HAP-1 (cell line): ENCODE data around the gene TBC1D28.
"Not testable (repeated sequence)": the region's sequence is repeated elsewhere in the genome, so short reads cannot be mapped to it uniquely, and the experiment has no call there.

Experiments
- DNase-seq, 2 experiments: peaks; one replicate each; pipeline ENCODE4 v3.0.0-alpha.2; 2016 to 2020; ENCODE audit warnings: low spot score in 2 of 2
- H3K27me3 ChIP-seq: fragments of 250-450 bp; sonication (Bioruptor Pico); 2 replicates; pipeline ENCODE4 v1.5.1; 2020; ENCODE audit warnings: low read depth, mild to moderate bottlenecking, moderate library complexity
- H3K36me3 ChIP-seq: fragments of 250-450 bp; sonication (Bioruptor Pico); replicated peaks from 2 replicates; pipeline ENCODE4 v1.5.1; 2020; ENCODE audit warnings: mild to moderate bottlenecking
- H3K4me1 ChIP-seq: fragments of 250-450 bp; sonication (Bioruptor Pico); 2 replicates; pipeline ENCODE4 v1.5.1; 2020; ENCODE audit warnings: mild to moderate bottlenecking
- H3K4me3 ChIP-seq: fragments of 250-450 bp; sonication (Bioruptor Pico); 2 replicates; pipeline ENCODE4 v1.5.1; 2020; ENCODE audit warnings: mild to moderate bottlenecking, moderate library complexity
- H3K9me3 ChIP-seq: fragments of 250-450 bp; sonication (Bioruptor Pico); 2 replicates; pipeline ENCODE4 v1.5.1; 2020; ENCODE audit warnings: mild to moderate bottlenecking, moderate library complexity
- in situ Hi-C: fragments of 300-500 bp; cut with MboI; formaldehyde crosslinking; loops from 3 replicates; pipeline ENCODE4 v1.14.3; 2020; ENCODE audit warnings: low sequenced_read_pairs, inconsistent platforms, mixed read lengths

Gene TBC1D28

GRCh38 chr17:18635773-18636172 is 8.4 kb downstream of the TBC1D28 start:
- H3K9me3 ChIP-seq, in situ Hi-C loops: not testable (repeated sequence)

GRCh38 chr17:18634550-18635263 is 9.5 kb downstream of the TBC1D28 start:
- in situ Hi-C loops, H3K4me1 ChIP-seq, DNase-seq, H3K4me3 ChIP-seq, H3K27me3 ChIP-seq, H3K36me3 ChIP-seq, H3K9me3 ChIP-seq: not testable (repeated sequence)

More at GRCh38 chr17:18635773-18636172, 8.4 kb downstream of the TBC1D28 start:
- not testable (repeated sequence) for H3K36me3 ChIP-seq, H3K4me1 ChIP-seq, H3K27me3 ChIP-seq, H3K4me3 ChIP-seq, DNase-seq

- no peak for DNase-seq
- H3K36me3 ChIP-seq, result no peaks in the 10 kb centered on the region
- peak overlapping the region; percentile 6; the same call in 1 of the 2 replicates for H3K4me3 ChIP-seq
- no peaks in the 10 kb centered on the region for H3K27me3 ChIP-seq
- in situ Hi-C loops, result no loop called here
- peaks cover 2% of the 10 kb centered on the region; the same call in 1 of the 2 replicates for H3K9me3 ChIP-seq
- peaks cover 2% of the 10 kb centered on the region; the same call in 1 of the 2 replicates for H3K4me1 ChIP-seq
Observed at GRCh38 chr17:18626152-18626870, 17.9 kb downstream of the TBC1D28 start.

GRCh38 chr17:18625509-18626104 is 18.6 kb downstream of the TBC1D28 start:
- peak overlapping the region; percentile 48 for H3K4me3 ChIP-seq
- DNase-seq, result peak; percentile 41 to 96
- H3K27me3 ChIP-seq, H3K4me1 ChIP-seq, in situ Hi-C loops, H3K36me3 ChIP-seq, H3K9me3 ChIP-seq: not testable (repeated sequence)

- H3K27me3 ChIP-seq, in situ Hi-C loops, H3K36me3 ChIP-seq, H3K4me1 ChIP-seq, H3K9me3 ChIP-seq: not testable (repeated sequence)
- H3K4me3 ChIP-seq, result peak overlapping the region; percentile 48
- DNase-seq, result peak; percentile 4 to 37
Observed at GRCh38 chr17:18624862-18625501, 19.2 kb downstream of the TBC1D28 start.

- H3K36me3 ChIP-seq, H3K4me3 ChIP-seq, H3K27me3 ChIP-seq, in situ Hi-C loops, H3K4me1 ChIP-seq, DNase-seq, H3K9me3 ChIP-seq: not testable (repeated sequence)
Observed at GRCh38 chr17:18617613-18618012, 26.6 kb downstream of the TBC1D28 start.

GRCh38 chr17:18613016-18613415 is 31.2 kb downstream of the TBC1D28 start:
- H3K4me3 ChIP-seq, H3K27me3 ChIP-seq, DNase-seq, H3K9me3 ChIP-seq, in situ Hi-C loops, H3K4me1 ChIP-seq, H3K36me3 ChIP-seq: not testable (repeated sequence)

GRCh38 chr17:18593138-18593537 is 51.1 kb downstream of the TBC1D28 start:
- H3K4me1 ChIP-seq, H3K4me3 ChIP-seq, in situ Hi-C loops, H3K36me3 ChIP-seq, H3K27me3 ChIP-seq, H3K9me3 ChIP-seq: not testable (repeated sequence)
- DNase-seq, result peak in 1 of 2 experiments; percentile 57
